KOPT-K1 (cell line): ENCODE data around the gene SLC44A4.
A peak's percentile ranks its signal among the peaks of the same experiment; 100 is the strongest.
"Not testable (repeated sequence)": the region's sequence is repeated elsewhere in the genome, so short reads cannot be mapped to it uniquely, and the experiment has no call there.

ENCODE experiments used
- H3K27ac ChIP-seq: fragments of 200-600 bp; sonication (generic); 2 replicates; pipeline ENCODE4 v1.5.1; 2016; ENCODE audit warnings: antibody characterized with exemption, mild to moderate bottlenecking, low read depth, low read length; ENCODE audit not compliant: poor library complexity, severe bottlenecking
- H3K36me3 ChIP-seq: fragments of 200-600 bp; sonication (generic); 2 replicates; pipeline ENCODE4 v1.5.1; 2017; ENCODE audit warnings: antibody characterized with exemption, mild to moderate bottlenecking, low read length, moderate library complexity; ENCODE audit not compliant: insufficient read depth
- H3K9me3 ChIP-seq: fragments of 200-600 bp; sonication (generic); 2 replicates; pipeline ENCODE4 v1.5.1; 2017; ENCODE audit warnings: antibody characterized with exemption, low read length, mild to moderate bottlenecking; ENCODE audit not compliant: insufficient read depth, poor library complexity, severe bottlenecking

The SLC44A4 gene

DNA sequence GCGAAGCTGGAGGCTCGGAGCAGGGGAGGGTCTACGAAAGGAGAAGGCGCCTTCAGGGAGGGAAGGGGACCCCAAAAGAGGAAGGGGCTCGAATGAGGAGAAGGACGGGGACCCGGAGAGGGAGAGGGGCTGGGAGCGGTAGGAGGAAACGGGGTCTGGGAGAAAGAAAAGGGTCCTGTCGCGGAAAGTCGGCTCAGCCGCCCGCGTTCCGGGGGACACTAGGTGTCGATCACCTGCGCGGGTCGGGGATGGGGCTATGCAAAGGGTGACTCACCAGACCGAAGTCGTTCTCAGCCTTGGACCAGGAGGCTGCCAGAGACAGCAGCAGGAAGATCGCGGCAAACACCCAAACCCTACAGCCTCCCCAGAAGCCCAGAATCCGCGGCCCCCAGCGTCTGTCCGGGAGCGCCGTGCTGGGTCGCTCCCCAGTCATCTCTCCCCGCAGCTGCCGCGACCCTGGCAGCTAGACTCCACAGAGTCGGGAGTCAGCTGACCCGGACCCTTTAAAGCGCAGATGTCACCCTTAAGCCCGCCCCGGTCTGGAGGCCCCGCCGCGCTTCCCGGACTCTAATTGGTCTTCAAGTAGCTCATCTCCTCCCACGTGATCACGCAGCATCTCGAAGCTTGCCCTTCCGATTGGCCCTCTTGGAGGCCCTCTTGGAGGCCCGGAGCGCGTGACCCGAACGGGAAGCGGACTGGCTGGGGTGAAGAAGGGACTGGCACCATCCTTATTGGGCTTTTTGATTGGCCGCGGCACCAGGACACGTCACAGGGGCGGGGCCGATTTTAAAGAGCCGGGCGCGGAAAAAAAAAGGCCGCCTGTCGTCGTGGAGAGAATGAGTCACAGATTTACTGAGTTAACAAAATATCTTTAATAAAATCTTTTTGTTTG is 16.2 kb downstream of the SLC44A4 start, which contains the start of gene NEU1:
TSS of gene NEU1 (minus strand) at position 478 of the 892 bp plus-strand sequence. CDS start at position 433, 45 bp downstream.
- Histone ChIP-seq H3K9me3 (no peaks in the 10 kb centered on the region), H3K27ac (peak within 1 kb of the TSS; percentile 63), H3K36me3 (peaks cover 23% of the 10 kb centered on the region)

DNA sequence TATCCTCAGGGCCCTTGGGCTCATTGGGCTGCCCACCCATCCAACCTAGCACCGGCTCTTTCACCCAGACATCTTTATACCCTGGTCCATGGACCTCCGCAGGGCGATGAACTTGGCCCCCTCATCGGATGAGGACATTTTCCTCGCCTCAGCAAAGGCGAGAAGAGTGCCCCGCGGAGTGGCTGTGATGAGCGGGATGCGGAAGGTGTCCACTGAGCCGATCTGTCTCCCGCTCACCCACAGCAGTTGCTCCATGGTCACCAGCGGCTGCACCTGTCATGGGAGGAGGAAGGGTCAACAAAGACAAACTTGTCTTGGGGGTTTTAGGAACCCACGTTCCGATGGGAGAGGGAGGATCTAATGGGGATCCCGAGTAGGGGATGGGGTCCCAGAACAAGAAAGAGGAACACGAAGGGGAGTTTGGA is 16.9 kb downstream of the SLC44A4 start:
- H3K9me3 ChIP-seq: no peaks in the 10 kb centered on the region

DNA sequence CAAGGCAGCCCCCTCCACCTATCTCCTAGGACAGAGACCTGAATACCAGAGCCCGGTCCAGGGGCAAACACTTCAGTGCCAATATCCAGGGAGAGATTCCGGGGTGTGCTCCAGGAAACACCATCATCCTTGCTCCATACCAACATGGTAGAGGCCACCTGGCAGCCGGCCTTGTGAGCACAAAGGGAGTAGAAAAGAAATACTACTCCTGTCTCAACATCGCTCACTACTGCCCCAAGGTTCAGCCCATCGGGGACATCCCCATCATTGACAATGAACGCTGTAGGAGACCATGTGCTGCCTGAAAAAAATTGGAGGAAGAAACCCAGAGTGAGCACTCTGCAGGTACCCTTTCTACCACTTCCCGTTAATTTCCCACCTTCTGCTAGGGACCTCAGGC is 17.6 kb downstream of the SLC44A4 start:
- peaks cover 30% of the 10 kb centered on the region for H3K36me3 ChIP-seq
- no peaks in the 10 kb centered on the region for H3K9me3 ChIP-seq
- H3K27ac ChIP-seq: no peak overlapping the region

More for the DNA sequence above, 16.9 kb downstream of the SLC44A4 start:
- peak overlapping the region; percentile 52 for H3K27ac ChIP-seq
- peaks cover 29% of the 10 kb centered on the region for H3K36me3 ChIP-seq

DNA sequence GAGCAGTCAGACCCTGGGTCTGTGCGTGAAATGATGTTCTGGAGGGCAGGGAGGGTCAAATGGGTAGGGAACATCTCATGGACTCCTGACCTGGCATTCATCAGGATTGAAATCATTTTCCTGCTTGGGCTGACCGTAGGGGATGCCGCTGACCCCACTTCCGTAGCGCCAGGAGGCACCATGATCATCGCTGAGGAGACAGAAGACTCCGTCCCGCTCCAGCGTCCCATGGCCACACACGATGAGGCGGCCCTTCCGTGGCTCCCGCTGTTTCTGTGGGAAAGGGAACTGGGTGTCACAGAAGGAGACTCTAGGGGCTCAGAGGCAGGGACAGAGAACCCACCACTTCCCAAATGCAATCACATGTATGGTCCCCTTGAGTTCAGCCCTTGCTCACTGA is 18.4 kb downstream of the SLC44A4 start:
- Histone ChIP-seq H3K27ac (no peak overlapping the region), H3K9me3 (no peaks in the 10 kb centered on the region), H3K36me3 (peaks cover 30% of the 10 kb centered on the region)

DNA sequence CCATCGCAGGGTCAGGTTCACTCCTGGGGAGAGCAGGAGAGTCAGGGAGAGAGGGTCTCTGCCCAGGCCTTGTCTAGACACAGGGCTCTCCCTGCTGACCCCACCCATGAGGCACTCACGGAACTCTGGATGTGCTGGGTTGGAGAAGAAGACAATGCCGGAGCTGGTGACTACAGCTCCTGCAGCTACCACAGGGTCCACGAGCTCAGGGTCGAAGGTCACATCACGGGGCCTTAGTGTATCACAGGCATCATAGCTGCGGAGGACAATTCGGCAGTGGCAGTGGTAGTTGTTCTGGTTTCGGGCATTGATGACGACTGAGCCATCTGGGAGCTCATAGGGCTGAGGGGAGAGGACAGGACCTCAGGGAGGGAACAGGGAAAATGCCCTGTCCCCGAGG is 18.9 kb downstream of the SLC44A4 start:
- peaks cover 30% of the 10 kb centered on the region for H3K36me3 ChIP-seq
- H3K9me3 ChIP-seq: no peaks in the 10 kb centered on the region
- H3K27ac ChIP-seq: no peak overlapping the region

DNA sequence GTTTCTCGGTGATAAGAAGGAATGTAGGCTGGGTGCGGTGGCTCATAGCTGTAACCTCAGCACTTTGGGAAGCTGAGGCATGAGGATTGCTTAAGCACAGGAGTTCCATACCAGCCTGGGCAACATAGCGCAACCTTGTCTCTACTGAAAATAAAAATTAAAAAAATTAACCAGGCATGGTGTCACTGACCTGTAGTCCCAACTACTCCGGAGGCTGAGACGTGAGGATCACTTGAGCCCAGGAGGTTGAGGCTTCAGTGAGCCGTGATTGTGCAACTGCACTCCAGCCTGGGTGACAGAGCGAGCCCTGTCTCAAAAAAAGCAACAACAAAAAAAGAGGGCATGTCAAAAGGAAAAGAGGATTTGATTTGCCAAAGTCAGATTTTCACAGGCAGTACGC is 20.1 kb downstream of the SLC44A4 start:
- no peaks in the 10 kb centered on the region for H3K9me3 ChIP-seq
- peaks cover 30% of the 10 kb centered on the region for H3K36me3 ChIP-seq
- H3K27ac ChIP-seq: no peak overlapping the region

DNA sequence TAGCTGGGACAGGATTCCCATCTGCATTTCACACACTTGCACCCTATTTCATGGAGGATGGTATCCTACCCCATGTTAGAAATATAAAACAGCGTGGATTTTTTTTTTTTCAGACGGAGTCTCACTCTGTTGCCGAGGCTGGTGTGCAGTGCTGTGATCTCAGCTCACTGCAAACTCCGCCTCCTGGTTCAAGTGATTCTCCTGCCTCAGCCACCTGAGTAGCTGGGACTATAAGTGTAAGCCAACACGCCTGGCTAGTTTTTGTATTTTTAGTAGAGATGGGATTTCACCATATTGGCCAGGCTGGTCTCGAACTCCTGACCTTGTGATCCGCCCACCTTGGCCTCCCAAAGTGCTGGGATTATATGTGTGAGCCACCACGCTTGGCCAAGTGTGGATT is 21.0 kb downstream of the SLC44A4 start:
- not testable (repeated sequence) for H3K9me3 ChIP-seq, H3K27ac ChIP-seq
- H3K36me3 ChIP-seq: peaks cover 30% of the 10 kb centered on the region

DNA sequence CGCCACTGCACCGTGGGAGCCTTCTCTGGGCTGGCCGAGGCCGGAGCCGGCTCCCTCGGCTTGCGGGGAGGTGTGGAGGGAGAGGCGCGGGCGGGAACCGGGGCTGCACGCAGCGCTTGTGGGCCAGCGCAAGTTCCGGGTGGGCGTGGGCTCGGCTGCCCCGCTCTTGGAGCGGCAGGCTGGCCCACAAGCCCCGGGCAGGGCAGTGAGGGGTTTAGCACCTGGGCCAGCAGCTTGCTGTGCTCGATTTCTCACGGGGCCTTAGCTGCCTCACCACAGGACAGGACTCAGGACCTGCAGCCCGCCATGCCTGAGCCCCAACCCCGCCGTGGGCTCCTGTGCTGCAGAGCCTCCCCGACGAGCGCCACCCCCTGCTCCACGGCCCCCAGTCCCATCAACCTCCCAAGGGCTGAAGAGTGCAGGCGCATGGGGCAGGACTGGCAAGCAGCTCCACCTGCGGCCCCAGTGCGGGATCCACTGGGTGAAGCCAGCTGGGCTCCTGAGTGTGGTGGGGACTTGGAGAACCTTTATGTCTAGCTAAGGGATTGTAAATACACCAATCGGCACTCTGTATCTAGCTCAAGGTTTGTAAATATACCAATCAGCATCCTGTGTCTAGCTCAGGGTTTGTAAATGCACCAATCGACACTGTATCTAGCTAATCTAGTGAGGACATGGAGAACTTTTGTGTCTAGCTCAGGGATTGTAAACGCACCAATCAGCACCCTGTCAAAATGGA is 26.6 kb downstream of the SLC44A4 start:
- not testable (repeated sequence) for H3K27ac ChIP-seq, H3K9me3 ChIP-seq

DNA sequence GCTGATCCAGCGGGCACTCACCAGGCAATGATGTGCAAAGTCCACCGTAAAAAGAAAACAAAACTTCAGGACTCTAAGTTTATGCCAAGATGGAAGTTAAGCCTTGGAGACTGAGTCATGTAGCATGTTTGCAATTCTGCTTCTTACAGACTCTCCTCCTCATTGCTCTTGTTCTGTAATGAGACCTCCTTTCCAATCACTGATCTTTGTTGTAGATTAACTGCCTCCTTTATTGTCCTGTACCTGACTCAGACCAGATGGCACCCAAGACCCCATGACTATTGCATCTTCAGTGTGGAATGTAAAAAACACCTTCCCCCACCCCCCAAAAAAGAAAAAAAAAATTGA is 27.3 kb downstream of the SLC44A4 start:
- Histone ChIP-seq H3K36me3 (no peaks in the 10 kb centered on the region), H3K9me3 (no peaks in the 10 kb centered on the region), H3K27ac (no peak overlapping the region)

More for the DNA sequence above, 26.6 kb downstream of the SLC44A4 start:
- not testable (repeated sequence) for H3K36me3 ChIP-seq

DNA sequence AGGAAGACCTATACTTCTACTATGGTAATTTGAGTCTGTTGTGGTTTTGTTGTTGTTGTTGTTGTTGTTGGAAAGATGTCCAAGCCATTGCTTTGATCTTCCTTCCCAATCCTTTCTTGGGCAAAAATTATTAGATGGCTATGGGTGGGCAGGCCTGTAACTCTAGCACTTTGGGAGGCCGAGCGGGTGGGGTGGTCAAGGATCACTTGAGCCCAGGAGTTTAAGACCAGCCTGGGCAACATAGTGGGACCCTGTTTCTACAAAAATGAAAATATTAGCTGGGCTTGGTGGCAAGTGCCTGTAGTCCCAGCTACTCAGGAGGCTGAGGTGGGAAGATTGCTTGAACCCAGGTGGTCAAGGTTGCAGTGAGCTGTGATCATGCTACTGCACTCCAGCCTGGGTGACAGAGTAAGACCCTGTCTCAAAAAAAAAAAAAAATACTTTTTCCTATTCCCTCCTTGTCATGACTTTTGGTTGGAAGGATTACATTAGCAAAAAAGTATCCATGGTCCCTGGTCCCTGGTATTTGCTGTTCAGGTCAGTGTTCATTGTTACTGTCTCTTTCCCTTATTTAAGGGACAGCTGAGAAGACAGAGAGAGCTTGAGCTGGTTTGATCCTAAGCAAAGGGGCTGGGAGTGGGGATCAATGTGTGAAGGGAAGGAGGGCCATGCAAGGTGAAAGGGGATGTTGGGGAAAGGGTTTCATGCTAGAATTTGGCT is 27.9 kb downstream of the SLC44A4 start:
- no peaks in the 10 kb centered on the region for H3K36me3 ChIP-seq
- no peaks in the 10 kb centered on the region for H3K9me3 ChIP-seq
- no peak overlapping the region for H3K27ac ChIP-seq

DNA sequence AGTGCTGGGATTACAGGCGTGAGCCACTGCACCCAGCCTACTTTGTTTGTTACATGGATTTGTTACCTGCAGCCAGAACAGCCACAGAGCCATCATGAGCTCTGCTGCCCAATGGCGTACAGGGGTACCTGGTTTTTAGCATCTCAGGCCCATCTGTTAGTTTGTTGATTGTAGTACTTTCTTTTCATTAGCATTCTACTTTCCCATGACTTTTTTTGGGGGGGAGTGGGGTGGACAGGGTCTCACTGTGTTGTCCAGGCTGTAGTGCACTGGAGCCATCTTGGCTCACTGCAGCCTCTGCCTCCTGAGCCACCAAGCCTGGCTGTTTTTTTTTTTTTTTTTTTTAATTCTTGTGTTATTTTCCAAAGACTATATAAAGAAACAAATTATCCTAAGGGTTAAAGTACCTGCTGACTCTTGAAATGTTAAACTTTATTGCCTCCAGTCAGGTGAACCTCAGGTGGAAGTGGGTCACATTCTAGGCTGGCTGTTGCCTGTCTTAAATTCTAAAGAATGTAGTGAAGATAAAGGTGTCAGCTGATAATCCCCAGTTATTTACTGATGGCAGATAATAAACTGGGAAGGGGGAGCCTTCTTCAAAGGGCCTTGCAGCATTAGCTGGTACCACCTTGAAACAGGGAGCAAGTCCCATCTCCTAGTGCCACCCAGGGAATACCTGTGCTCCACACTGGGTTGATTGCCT is 31.4 kb downstream of the SLC44A4 start:
- Histone ChIP-seq H3K36me3 (no peaks in the 10 kb centered on the region), H3K9me3 (no peaks in the 10 kb centered on the region), H3K27ac (no peak overlapping the region)

DNA sequence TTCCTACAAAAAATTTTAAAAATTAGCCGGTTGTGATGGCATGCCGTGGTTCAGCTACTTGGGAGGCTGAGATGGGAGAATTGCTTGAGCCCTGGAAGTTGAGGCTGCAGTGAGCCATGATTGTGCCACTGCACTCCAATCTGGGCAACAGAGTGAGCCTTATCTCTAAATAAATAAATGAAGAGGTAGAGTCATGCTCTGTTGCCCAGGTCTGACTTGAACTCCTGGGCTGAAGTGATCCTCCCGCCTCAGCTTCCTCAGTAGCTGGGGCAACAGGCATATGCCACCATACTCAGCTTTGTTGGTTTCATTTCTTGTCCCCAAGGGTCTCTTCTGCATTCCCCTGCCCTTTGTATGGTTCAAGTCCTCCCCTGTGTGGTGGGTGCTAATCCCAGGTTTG is 34.3 kb downstream of the SLC44A4 start:
- Histone ChIP-seq H3K27ac (no peak overlapping the region), H3K9me3 (no peaks in the 10 kb centered on the region), H3K36me3 (peaks cover 18% of the 10 kb centered on the region)

DNA sequence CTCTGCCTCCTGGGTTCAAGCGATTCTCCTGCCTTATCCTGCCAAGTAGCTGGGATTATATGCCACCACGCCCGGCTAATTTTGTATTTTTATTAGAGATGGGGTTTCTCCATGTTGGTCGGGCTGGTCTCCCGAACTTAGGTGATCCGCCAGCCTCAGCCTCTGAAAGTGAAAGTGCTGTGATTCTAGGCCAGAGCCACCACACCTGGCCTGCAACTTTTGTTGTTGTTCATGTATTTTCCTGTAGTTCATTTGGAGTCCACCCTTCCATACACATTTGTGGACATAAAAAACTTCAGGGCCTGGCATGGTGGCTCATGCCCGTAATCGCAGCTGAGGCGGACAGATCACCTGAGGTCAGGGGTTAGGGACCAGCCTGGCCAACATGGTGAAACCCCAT is 36.7 kb downstream of the SLC44A4 start:
- peaks cover 43% of the 10 kb centered on the region for H3K36me3 ChIP-seq
- no peaks in the 10 kb centered on the region for H3K9me3 ChIP-seq
- no peak overlapping the region for H3K27ac ChIP-seq

DNA sequence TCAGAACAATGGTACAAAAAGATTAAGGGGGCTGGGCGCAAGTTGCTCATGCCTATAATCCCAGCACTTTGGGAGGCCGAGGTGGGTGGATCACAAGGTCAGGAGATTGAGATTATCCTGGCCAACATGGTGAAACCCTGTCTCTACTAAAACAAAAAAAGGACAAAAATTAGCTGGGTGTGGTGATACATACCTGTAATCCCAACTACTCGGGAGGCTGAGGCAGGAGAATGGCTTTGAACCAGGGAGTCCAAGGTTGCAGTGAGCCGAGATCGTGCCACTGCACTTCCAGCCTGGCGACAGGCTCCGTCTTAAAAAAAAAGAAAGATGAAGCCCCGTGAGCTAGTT is 39.0 kb downstream of the SLC44A4 start:
- H3K27ac ChIP-seq, H3K9me3 ChIP-seq: not testable (repeated sequence)
- H3K36me3 ChIP-seq: peaks cover 57% of the 10 kb centered on the region

DNA sequence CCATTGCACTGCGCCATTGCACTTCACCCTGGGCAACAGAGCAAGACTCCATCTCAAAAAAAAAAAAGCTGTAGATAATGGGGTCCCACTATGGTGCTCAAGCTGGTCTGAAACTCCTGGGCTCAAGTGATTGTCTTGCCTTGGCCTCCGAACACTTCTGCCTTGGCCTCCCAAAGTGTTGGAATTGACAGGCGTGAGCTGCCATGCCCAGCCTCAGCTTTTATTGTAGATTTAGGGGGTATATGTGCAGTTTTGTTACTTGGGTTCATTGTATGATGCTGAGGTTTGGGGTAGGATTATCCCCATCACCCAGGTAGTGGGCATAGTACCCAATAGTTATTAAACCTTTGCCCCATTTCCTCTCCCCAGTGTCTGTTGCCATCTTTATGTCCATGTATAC is 39.8 kb downstream of the SLC44A4 start:
- H3K36me3 ChIP-seq: peaks cover 57% of the 10 kb centered on the region
- no peaks in the 10 kb centered on the region for H3K9me3 ChIP-seq
- H3K27ac ChIP-seq: no peak overlapping the region
